ENCODE results near the gene SNRK. TPM values are rescaled to one million over a fixed set of nuclear protein-coding genes. Genes with fewer than 3 reads are reported as not detected.

SNRK gene
- total and polyA plus RNA-seq, 7 donors: 10.2 to 47.9 (median 35.1) TPM

- Histone ChIP-seq H3K27ac (no peak overlapping the region), H3K36me3 (peaks cover 18 to 84% (median 45%) of the 10 kb centered on the region in 4 donors), H3K4me3 (no peak overlapping the region), H3K27me3 (no peaks in the 10 kb centered on the region), H3K9me3 (peaks cover 13 to 25% (median 13%) of the 10 kb centered on the region in 4 donors), H3K4me1 (peaks cover 0 to 7% (median 0%) of the 10 kb centered on the region in 4 donors)
- DNase-seq: no peak
- 89 to 94% methylated on average over 1 of the region's 1 CpG for WGBS, 2 donors
- intact Hi-C loops (cut with DNase I): no loop called here
- TF ChIP-seq POLR2AphosphoS5 (IDR thresholded peaks at IDR 0.05) (no peak), EP300 (IDR thresholded peaks at IDR 0.05) (no peak), CTCF (IDR thresholded peaks at IDR 0.05) (no peak), POLR2A (IDR thresholded peaks at IDR 0.05) (no peak)
Measured at GRCh38 chr3:43335799-43336198, 49.5 kb downstream of the SNRK start.

DNA sequence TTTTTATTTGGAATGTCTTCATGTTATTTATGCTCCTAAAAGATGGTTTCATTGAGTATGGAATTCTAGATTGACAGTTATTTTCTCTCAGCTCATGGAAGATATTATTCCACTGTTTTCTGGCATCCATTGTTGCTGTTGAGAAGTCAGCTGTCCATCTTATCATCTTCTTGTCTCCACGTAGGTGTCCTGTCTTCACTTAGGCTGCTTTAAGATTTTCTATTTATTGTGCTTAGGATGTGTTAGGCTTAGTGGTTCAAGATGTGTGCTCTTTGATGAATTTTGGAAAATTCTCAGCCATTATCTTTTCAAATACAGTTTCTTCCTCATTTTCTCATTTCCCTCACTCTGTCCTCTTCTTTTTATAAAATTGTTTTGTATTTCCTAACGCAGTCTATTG is 52.0 kb downstream of the SNRK start:
- intact Hi-C loops (cut with DNase I): no loop called here
- H3K4me1 ChIP-seq: peaks cover 0 to 1% (median 0%) of the 10 kb centered on the region in 4 donors
- 95 to 99% methylated on average over 2 of the region's 2 CpGs for WGBS, 2 donors
- no peaks in the 10 kb centered on the region for H3K27me3 ChIP-seq
- H3K27ac ChIP-seq: no peak overlapping the region
- H3K9me3 ChIP-seq: peaks cover 13 to 25% (median 13%) of the 10 kb centered on the region in 4 donors
- DNase-seq: no peak
- H3K36me3 ChIP-seq: peaks cover 20 to 100% (median 62%) of the 10 kb centered on the region in 4 donors
- no peak for TF ChIP-seq CTCF (IDR thresholded peaks at IDR 0.05)
- TF ChIP-seq EP300 (IDR thresholded peaks at IDR 0.05): no peak
- no peak for TF ChIP-seq POLR2AphosphoS5 (IDR thresholded peaks at IDR 0.05)
- no peak for TF ChIP-seq POLR2A (IDR thresholded peaks at IDR 0.05)
- H3K4me3 ChIP-seq: no peak overlapping the region

- no peak for TF ChIP-seq CTCF (IDR thresholded peaks at IDR 0.05)
- DNase-seq: no peak
- Histone ChIP-seq H3K4me1 (peaks cover 0 to 20% (median 10%) of the 10 kb centered on the region in 4 donors), H3K27ac (no peak overlapping the region), H3K27me3 (no peaks in the 10 kb centered on the region), H3K9me3 (peaks cover 11 to 25% (median 13%) of the 10 kb centered on the region in 4 donors), H3K36me3 (peaks cover 21 to 95% (median 61%) of the 10 kb centered on the region in 4 donors), H3K4me3 (no peak overlapping the region)
- intact Hi-C loops (cut with DNase I): no loop called here
- 98 to 99% methylated on average over 7 of the region's 7 CpGs for whole genome bisulfite sequencing, 2 donors
Measured at GRCh38 chr3:43340403-43340802, 54.1 kb downstream of the SNRK start.

DNA sequence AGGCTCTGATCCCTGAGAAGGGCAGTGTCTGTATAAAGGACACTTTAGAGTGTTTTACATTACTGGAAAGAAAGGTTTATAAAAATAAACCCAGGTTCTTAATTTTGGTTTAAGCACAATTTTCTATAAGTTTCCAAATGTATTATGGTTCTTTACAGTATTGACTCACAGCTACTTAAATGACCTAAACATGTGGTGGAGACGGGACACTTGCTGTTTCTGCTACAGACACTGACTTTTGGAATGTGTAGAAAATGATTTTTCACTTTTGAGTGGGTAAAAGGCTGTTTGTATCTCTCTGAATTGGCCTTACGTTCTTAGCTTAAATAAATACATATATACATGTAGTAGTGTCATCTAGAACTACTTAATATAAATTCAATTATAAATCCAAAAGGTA is 55.4 kb downstream of the SNRK start:
- Histone ChIP-seq H3K27ac (no peak overlapping the region), H3K4me1 (peaks cover 0 to 21% (median 10%) of the 10 kb centered on the region in 4 donors), H3K36me3 (peaks cover 21 to 93% (median 54%) of the 10 kb centered on the region in 4 donors), H3K4me3 (no peak overlapping the region), H3K27me3 (no peaks in the 10 kb centered on the region), H3K9me3 (peaks cover 4 to 21% (median 11%) of the 10 kb centered on the region in 4 donors)
- intact Hi-C loops (cut with DNase I): no loop called here
- TF ChIP-seq POLR2AphosphoS5 (IDR thresholded peaks at IDR 0.05) (no peak), CTCF (IDR thresholded peaks at IDR 0.05) (no peak), EP300 (IDR thresholded peaks at IDR 0.05) (no peak), POLR2A (IDR thresholded peaks at IDR 0.05) (no peak)
- WGBS, 2 donors: 89 to 91% methylated on average over 2 of the region's 2 CpGs
- DNase-seq: no peak

DNA sequence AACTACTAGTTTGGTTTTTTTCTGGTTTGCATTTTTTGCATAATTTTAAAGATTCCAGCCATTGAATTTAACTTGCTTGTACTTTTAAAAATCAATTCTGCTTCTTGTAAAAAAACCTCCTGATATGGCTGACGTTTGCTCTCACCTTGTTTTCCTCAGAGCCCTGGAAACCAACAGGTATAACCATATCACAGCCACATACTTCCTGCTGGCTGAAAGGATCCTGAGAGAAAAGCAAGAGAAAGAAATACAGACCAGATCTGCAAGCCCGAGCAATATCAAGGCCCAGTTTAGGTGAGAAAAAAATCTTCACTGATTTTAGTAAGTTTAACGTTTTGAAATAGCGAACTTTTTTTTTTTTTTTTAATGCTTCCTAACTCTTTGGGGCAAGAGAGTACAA is 56.8 kb downstream of the SNRK start:
- intact Hi-C loops (cut with DNase I): no loop called here
- no peak overlapping the region for H3K27ac ChIP-seq
- WGBS, 2 donors: 76 to 84% methylated on average over 4 of the region's 4 CpGs

More for the DNA sequence above, 56.8 kb downstream of the SNRK start:
- Histone ChIP-seq H3K4me1 (peaks cover 0 to 21% (median 10%) of the 10 kb centered on the region in 4 donors), H3K36me3 (peaks cover 23 to 93% (median 54%) of the 10 kb centered on the region in 4 donors), H3K9me3 (peaks cover 0 to 10% (median 5%) of the 10 kb centered on the region in 4 donors), H3K4me3 (no peak overlapping the region), H3K27me3 (no peaks in the 10 kb centered on the region)
- TF ChIP-seq EP300 (IDR thresholded peaks at IDR 0.05) (no peak), POLR2AphosphoS5 (IDR thresholded peaks at IDR 0.05) (no peak)
- DNase-seq: no peak
